Karpas-422 (cell line): ENCODE results near the gene XG. TPM values are rescaled to one million over a fixed set of nuclear protein-coding genes. Genes with fewer than 3 reads are reported as not detected.
"Not testable (repeated sequence)": the region's sequence is repeated elsewhere in the genome, so short reads cannot be mapped to it uniquely, and the experiment has no call there.

Experiments used
- DNase-seq: peaks from one replicate; pipeline ENCODE4 v3.0.0-alpha.2; 2015
- H2AFZ ChIP-seq: fragments of 200-600 bp; sonication (generic); 2 replicates; pipeline ENCODE4 v1.6.1; 2014; ENCODE audit warnings: antibody characterized with exemption, low read length, mixed read lengths
- H3K27ac ChIP-seq: fragments of 200-600 bp; sonication (generic); 2 replicates; pipeline ENCODE4 v1.5.1; 2014; ENCODE audit warnings: mild to moderate bottlenecking, low read length, moderate library complexity
- H3K27me3 ChIP-seq: fragments of 200-600 bp; sonication (generic); 2 replicates; pipeline ENCODE4 v1.6.1; 2014; ENCODE audit warnings: low read length, mixed read lengths
- H3K36me3 ChIP-seq: fragments of 200-600 bp; sonication (generic); 2 replicates; pipeline ENCODE4 v1.6.1; 2014; ENCODE audit warnings: low read length, mixed read lengths; ENCODE audit not compliant: insufficient read depth
- H3K4me1 ChIP-seq: fragments of 200-600 bp; sonication (generic); 2 replicates; pipeline ENCODE4 v1.6.1; 2014; ENCODE audit warnings: mild to moderate bottlenecking, low read length, mixed read lengths
- H3K4me2 ChIP-seq: fragments of 200-600 bp; sonication (generic); 2 replicates; pipeline ENCODE4 v1.6.1; 2014; ENCODE audit warnings: low read length, low read depth, mild to moderate bottlenecking; ENCODE audit not compliant: poor library complexity, severe bottlenecking
- H3K4me3 ChIP-seq: fragments of 200-600 bp; sonication (generic); 2 replicates; pipeline ENCODE4 v1.5.1; 2014; ENCODE audit warnings: mild to moderate bottlenecking, antibody characterized with exemption, low read length, mixed read lengths
- H3K79me2 ChIP-seq: fragments of 200-600 bp; sonication (generic); 2 replicates; pipeline ENCODE4 v1.6.1; 2014; ENCODE audit warnings: mild to moderate bottlenecking, low read length, mixed read lengths
- H3K9ac ChIP-seq: fragments of 200-600 bp; sonication (generic); 2 replicates; pipeline ENCODE4 v1.6.0; 2014; ENCODE audit warnings: low read length
- H3K9me2 ChIP-seq: fragments of 200-600 bp; sonication (generic), shearing (Covaris generic); replicated peaks from 2 replicates; pipeline ENCODE4 v1.6.0; 2014; ENCODE audit warnings: mild to moderate bottlenecking, low read length, moderate library complexity; ENCODE audit not compliant: insufficient read depth
- H3K9me3 ChIP-seq: fragments of 300-700, 200-600 bp; sonication (generic); 2 replicates; pipeline ENCODE4 v1.6.1; 2014; ENCODE audit warnings: low read length, mixed read lengths
- H4K20me1 ChIP-seq: fragments of 200-600 bp; sonication (generic); 2 replicates; pipeline ENCODE4 v1.6.1; 2014; ENCODE audit warnings: mild to moderate bottlenecking, antibody characterized with exemption, low read length, low read depth; ENCODE audit not compliant: insufficient read depth
- total RNA-seq: library from RNA; depleted of rRNA; stranded (reverse); fragments of >200 nt; shearing (Covaris generic); gene quantifications from 2 replicates; pipeline ENCODE4 v1.2.3, GENCODE V29; 2014; ENCODE audit warnings: low replicate concordance

Gene XG
- total RNA-seq, 1 experiment from 2014 or later: not detected

GRCh38 chrX:2719774-2720447, 31.9 kb upstream of the XG start:
- no peak overlapping the region for H3K4me3 ChIP-seq
- no peaks in the 10 kb centered on the region for H4K20me1 ChIP-seq
- H3K4me2 ChIP-seq: no peak overlapping the region
- no peak overlapping the region for H2AFZ ChIP-seq
- H3K9me2 ChIP-seq: 0 out of 2 replicates have a peak, but pooled peaks cover 2% of the 10 kb centered on the region
- no peaks in the 10 kb centered on the region for H3K79me2 ChIP-seq
- H3K36me3 ChIP-seq: no peaks in the 10 kb centered on the region
- H3K27ac ChIP-seq: no peak overlapping the region
- H3K9me3 ChIP-seq: no peaks in the 10 kb centered on the region
- no peaks in the 10 kb centered on the region for H3K4me1 ChIP-seq
- H3K27me3 ChIP-seq: no peaks in the 10 kb centered on the region
- no peak for DNase-seq
- no peak overlapping the region for H3K9ac ChIP-seq

GRCh38 chrX:2723286-2723879, 28.5 kb upstream of the XG start:
- Histone ChIP-seq H3K4me2 (no peak overlapping the region), H3K9me3 (no peaks in the 10 kb centered on the region), H3K9me2 (0 out of 2 replicates have a peak, but pooled peaks cover 2% of the 10 kb centered on the region), H4K20me1 (no peaks in the 10 kb centered on the region), H2AFZ (no peak overlapping the region), H3K4me1 (no peaks in the 10 kb centered on the region), H3K36me3 (no peaks in the 10 kb centered on the region), H3K79me2 (no peaks in the 10 kb centered on the region), H3K4me3 (no peak overlapping the region), H3K9ac (no peak overlapping the region), H3K27me3 (no peaks in the 10 kb centered on the region), H3K27ac (no peak overlapping the region)
- no peak for DNase-seq

GRCh38 chrX:2727264-2727663, 24.6 kb upstream of the XG start:
- not testable (repeated sequence) for H3K9me2 ChIP-seq, H3K27me3 ChIP-seq, H4K20me1 ChIP-seq, H3K36me3 ChIP-seq, H3K9me3 ChIP-seq, H3K27ac ChIP-seq, H3K4me2 ChIP-seq, H3K4me3 ChIP-seq, H3K79me2 ChIP-seq, DNase-seq, H3K9ac ChIP-seq, H3K4me1 ChIP-seq, H2AFZ ChIP-seq

- no peaks in the 10 kb centered on the region for H3K79me2 ChIP-seq
- H3K27me3 ChIP-seq: no peaks in the 10 kb centered on the region
- H2AFZ ChIP-seq: no peak overlapping the region
- H3K27ac ChIP-seq: no peak overlapping the region
- H3K9me3 ChIP-seq: no peaks in the 10 kb centered on the region
- no peak for DNase-seq
- H3K4me1 ChIP-seq: no peaks in the 10 kb centered on the region
- H3K4me3 ChIP-seq: no peak overlapping the region
- no peaks in the 10 kb centered on the region for H3K36me3 ChIP-seq
- H3K9me2 ChIP-seq: no peaks in the 10 kb centered on the region
- no peak overlapping the region for H3K4me2 ChIP-seq
- no peaks in the 10 kb centered on the region for H4K20me1 ChIP-seq
- no peak overlapping the region for H3K9ac ChIP-seq
Observed at GRCh38 chrX:2732076-2732475, 19.8 kb upstream of the XG start.

GRCh38 chrX:2732649-2733048, 19.2 kb upstream of the XG start:
- H3K9ac ChIP-seq: no peak overlapping the region
- H3K36me3 ChIP-seq: no peaks in the 10 kb centered on the region
- no peaks in the 10 kb centered on the region for H3K9me2 ChIP-seq
- H3K9me3 ChIP-seq: no peaks in the 10 kb centered on the region
- no peak for DNase-seq
- no peaks in the 10 kb centered on the region for H3K4me1 ChIP-seq
- no peak overlapping the region for H3K4me3 ChIP-seq
- no peak overlapping the region for H3K4me2 ChIP-seq
- H3K79me2 ChIP-seq: no peaks in the 10 kb centered on the region
- no peak overlapping the region for H3K27ac ChIP-seq
- no peaks in the 10 kb centered on the region for H3K27me3 ChIP-seq
- no peak overlapping the region for H2AFZ ChIP-seq
- H4K20me1 ChIP-seq: no peaks in the 10 kb centered on the region

GRCh38 chrX:2733286-2733685, 18.6 kb upstream of the XG start:
- Histone ChIP-seq H4K20me1 (no peaks in the 10 kb centered on the region), H3K79me2 (no peaks in the 10 kb centered on the region), H2AFZ (no peak overlapping the region), H3K4me2 (no peak overlapping the region), H3K4me3 (no peak overlapping the region), H3K9me3 (no peaks in the 10 kb centered on the region), H3K9me2 (no peaks in the 10 kb centered on the region), H3K9ac (no peak overlapping the region), H3K27me3 (no peaks in the 10 kb centered on the region), H3K27ac (no peak overlapping the region), H3K4me1 (no peaks in the 10 kb centered on the region), H3K36me3 (no peaks in the 10 kb centered on the region)
- DNase-seq: no peak

GRCh38 chrX:2735270-2735669, 16.6 kb upstream of the XG start:
- H3K4me3 ChIP-seq: no peak overlapping the region
- DNase-seq: no peak
- H3K9me2 ChIP-seq: no peaks in the 10 kb centered on the region
- no peaks in the 10 kb centered on the region for H3K79me2 ChIP-seq
- no peak overlapping the region for H3K9ac ChIP-seq
- no peaks in the 10 kb centered on the region for H4K20me1 ChIP-seq
- no peaks in the 10 kb centered on the region for H3K36me3 ChIP-seq
- H3K4me1 ChIP-seq: no peaks in the 10 kb centered on the region
- no peak overlapping the region for H3K27ac ChIP-seq
- no peaks in the 10 kb centered on the region for H3K9me3 ChIP-seq
- H3K27me3 ChIP-seq: no peaks in the 10 kb centered on the region
- no peak overlapping the region for H3K4me2 ChIP-seq
- no peak overlapping the region for H2AFZ ChIP-seq

GRCh38 chrX:2740672-2741071, 11.2 kb upstream of the XG start:
- Histone ChIP-seq H3K79me2 (no peaks in the 10 kb centered on the region), H3K4me2 (no peak overlapping the region), H2AFZ (no peak overlapping the region), H3K4me3 (no peak overlapping the region), H3K27ac (no peak overlapping the region), H3K36me3 (no peaks in the 10 kb centered on the region), H3K9me2 (no peaks in the 10 kb centered on the region), H4K20me1 (no peaks in the 10 kb centered on the region), H3K9ac (no peak overlapping the region), H3K27me3 (no peaks in the 10 kb centered on the region), H3K4me1 (no peaks in the 10 kb centered on the region), H3K9me3 (no peaks in the 10 kb centered on the region)
- DNase-seq: no peak
